ENCODE measurements around the gene NXN. TPM values are rescaled to one million over a fixed set of nuclear protein-coding genes. Genes with fewer than 3 reads are reported as not detected.

NXN gene
- total RNA-seq, 1 experiment from 2014 or later, result 6.0 TPM

- H3K36me3 ChIP-seq (ENCODE audit: insufficient read depth, low read length, poor library complexity, severe bottlenecking), result no peaks in the 10 kb centered on the region
- H3K4me3 ChIP-seq (ENCODE audit: low read depth, low read length, poor library complexity, severe bottlenecking), result no peak overlapping the region
- BruUV-seq (replicated peaks), result no TSS peak
- intact Hi-C loops (cut with micrococcal nuclease; ENCODE audit: unreplicated experiment), result no loop called here
- H3K27ac ChIP-seq (ENCODE audit: low read depth, low read length, poor library complexity, severe bottlenecking), result no peak overlapping the region
- CTCF ChIA-PET, result no interaction called here
- no peak for DNase-seq (ENCODE audit: low spot score)
- no peaks in the 10 kb centered on the region for H3K9me3 ChIP-seq (ENCODE audit: low read depth, low read length, poor library complexity, severe bottlenecking)
- H3K4me1 ChIP-seq (ENCODE audit: insufficient read depth, low read length, poor library complexity, severe bottlenecking), result no peaks in the 10 kb centered on the region
- no peaks in the 10 kb centered on the region for H3K27me3 ChIP-seq (replicated peaks; ENCODE audit: insufficient read depth, low read depth, low read length, poor library complexity)
- POLR2A ChIA-PET (ENCODE audit: low non-redundant PET), result no interaction called here
- TF ChIP-seq, protein P1, sequence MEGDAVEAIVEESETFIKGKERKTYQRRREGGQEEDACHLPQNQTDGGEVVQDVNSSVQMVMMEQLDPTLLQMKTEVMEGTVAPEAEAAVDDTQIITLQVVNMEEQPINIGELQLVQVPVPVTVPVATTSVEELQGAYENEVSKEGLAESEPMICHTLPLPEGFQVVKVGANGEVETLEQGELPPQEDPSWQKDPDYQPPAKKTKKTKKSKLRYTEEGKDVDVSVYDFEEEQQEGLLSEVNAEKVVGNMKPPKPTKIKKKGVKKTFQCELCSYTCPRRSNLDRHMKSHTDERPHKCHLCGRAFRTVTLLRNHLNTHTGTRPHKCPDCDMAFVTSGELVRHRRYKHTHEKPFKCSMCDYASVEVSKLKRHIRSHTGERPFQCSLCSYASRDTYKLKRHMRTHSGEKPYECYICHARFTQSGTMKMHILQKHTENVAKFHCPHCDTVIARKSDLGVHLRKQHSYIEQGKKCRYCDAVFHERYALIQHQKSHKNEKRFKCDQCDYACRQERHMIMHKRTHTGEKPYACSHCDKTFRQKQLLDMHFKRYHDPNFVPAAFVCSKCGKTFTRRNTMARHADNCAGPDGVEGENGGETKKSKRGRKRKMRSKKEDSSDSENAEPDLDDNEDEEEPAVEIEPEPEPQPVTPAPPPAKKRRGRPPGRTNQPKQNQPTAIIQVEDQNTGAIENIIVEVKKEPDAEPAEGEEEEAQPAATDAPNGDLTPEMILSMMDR (conservative IDR thresholded peaks at IDR 0.05; ENCODE audit: low read depth, low read length), result no peak
- no peak for TF ChIP-seq EZH2 (IDR thresholded peaks at IDR 0.05; ENCODE audit: borderline replicate concordance, low read depth, low read length, poor library complexity, severe bottlenecking)
These were observed 152.8 kb downstream of the NXN start for GRCh38 chr17:826778-827177.

- H3K27me3 ChIP-seq (replicated peaks; ENCODE audit: insufficient read depth, low read depth, low read length, poor library complexity), result no peaks in the 10 kb centered on the region
- POLR2A ChIA-PET (ENCODE audit: low non-redundant PET), result no interaction called here
- DNase-seq (ENCODE audit: low spot score), result no peak
These were observed 154.4 kb downstream of the NXN start for GRCh38 chr17:825216-825615.

DNA sequence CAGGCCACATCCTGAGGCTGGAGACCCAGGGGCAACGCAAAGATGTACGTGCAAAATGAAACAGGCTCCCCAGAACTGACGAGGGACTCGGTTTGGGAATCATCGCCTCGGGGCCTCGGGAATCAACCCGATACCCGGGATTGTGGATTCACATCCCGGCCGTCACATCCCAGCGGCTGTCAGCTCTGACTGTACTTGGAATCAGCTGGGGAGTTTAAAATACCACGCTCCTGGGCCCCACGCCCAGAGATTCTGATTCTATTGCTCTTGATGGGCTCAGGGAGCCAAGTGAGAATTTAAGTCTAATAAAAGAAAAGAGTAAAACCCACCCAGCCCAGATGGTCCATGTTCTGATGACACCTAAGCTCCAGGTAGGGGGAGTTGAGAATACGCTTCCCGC lies 155.2 kb downstream of the NXN start:
- TF ChIP-seq EZH2 (IDR thresholded peaks at IDR 0.05; ENCODE audit: borderline replicate concordance, low read depth, low read length, poor library complexity, severe bottlenecking), result no peak
- TF ChIP-seq, protein P1 (conservative IDR thresholded peaks at IDR 0.05; ENCODE audit: low read depth, low read length), result no peak
- no peaks in the 10 kb centered on the region for H3K36me3 ChIP-seq (ENCODE audit: insufficient read depth, low read length, poor library complexity, severe bottlenecking)
- no peak overlapping the region for H3K4me3 ChIP-seq (ENCODE audit: low read depth, low read length, poor library complexity, severe bottlenecking)
- no TSS peak for BruUV-seq (replicated peaks)
- CTCF ChIA-PET, result no interaction called here
- no peaks in the 10 kb centered on the region for H3K4me1 ChIP-seq (ENCODE audit: insufficient read depth, low read length, poor library complexity, severe bottlenecking)
- DNase-seq (ENCODE audit: low spot score), result no peak
- intact Hi-C loops (cut with micrococcal nuclease; ENCODE audit: unreplicated experiment), result no loop called here
- POLR2A ChIA-PET (ENCODE audit: low non-redundant PET), result no interaction called here
- no peaks in the 10 kb centered on the region for H3K27me3 ChIP-seq (replicated peaks; ENCODE audit: insufficient read depth, low read depth, low read length, poor library complexity)
- no peaks in the 10 kb centered on the region for H3K9me3 ChIP-seq (ENCODE audit: low read depth, low read length, poor library complexity, severe bottlenecking)
- H3K27ac ChIP-seq (ENCODE audit: low read depth, low read length, poor library complexity, severe bottlenecking), result no peak overlapping the region

More at GRCh38 chr17:825216-825615, 154.4 kb downstream of the NXN start:
- Histone ChIP-seq H3K4me3 (ENCODE audit: low read depth, low read length, poor library complexity, severe bottlenecking) (no peak overlapping the region), H3K9me3 (ENCODE audit: low read depth, low read length, poor library complexity, severe bottlenecking) (no peaks in the 10 kb centered on the region), H3K27ac (ENCODE audit: low read depth, low read length, poor library complexity, severe bottlenecking) (no peak overlapping the region), H3K4me1 (ENCODE audit: insufficient read depth, low read length, poor library complexity, severe bottlenecking) (no peaks in the 10 kb centered on the region), H3K36me3 (ENCODE audit: insufficient read depth, low read length, poor library complexity, severe bottlenecking) (no peaks in the 10 kb centered on the region)
- no peak for TF ChIP-seq EZH2 (IDR thresholded peaks at IDR 0.05; ENCODE audit: borderline replicate concordance, low read depth, low read length, poor library complexity, severe bottlenecking)
- TF ChIP-seq, protein P1 (conservative IDR thresholded peaks at IDR 0.05; ENCODE audit: low read depth, low read length), result no peak
- intact Hi-C loops (cut with micrococcal nuclease; ENCODE audit: unreplicated experiment), result no loop called here
- no TSS peak for BruUV-seq (replicated peaks)
- CTCF ChIA-PET, result no interaction called here

Data from A673 (cell line).